ENCODE measurements around the gene AOAH.

The AOAH gene

GRCh38 chr7:36723951-36724664 lies at the start of gene AOAH:
Gene AOAH (minus strand): TSS chr7:36724494. CDS start chr7:36724148, 346 bp downstream.
- DNase-seq, result no peak

DNA sequence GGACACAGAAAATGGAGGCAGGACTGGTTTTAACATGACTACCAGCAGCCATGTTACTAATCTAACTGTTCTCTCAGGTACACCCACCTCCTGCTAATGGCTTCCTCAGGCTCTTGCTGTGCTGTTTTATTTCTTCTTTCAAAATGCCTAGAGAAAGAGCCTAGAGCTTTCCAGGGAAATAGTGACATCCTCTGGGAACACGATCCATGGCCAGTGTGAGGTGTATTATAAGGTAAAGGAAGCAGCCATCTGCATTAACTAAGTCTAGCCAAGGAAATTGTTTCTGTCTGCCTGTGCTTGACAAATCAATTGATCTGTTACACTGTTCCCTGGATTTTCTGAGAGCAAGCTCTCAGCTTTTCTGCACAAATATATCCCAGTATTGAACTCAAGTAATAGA lies 42.2 kb upstream of the AOAH start:
- DNase-seq, result no peak

DNA sequence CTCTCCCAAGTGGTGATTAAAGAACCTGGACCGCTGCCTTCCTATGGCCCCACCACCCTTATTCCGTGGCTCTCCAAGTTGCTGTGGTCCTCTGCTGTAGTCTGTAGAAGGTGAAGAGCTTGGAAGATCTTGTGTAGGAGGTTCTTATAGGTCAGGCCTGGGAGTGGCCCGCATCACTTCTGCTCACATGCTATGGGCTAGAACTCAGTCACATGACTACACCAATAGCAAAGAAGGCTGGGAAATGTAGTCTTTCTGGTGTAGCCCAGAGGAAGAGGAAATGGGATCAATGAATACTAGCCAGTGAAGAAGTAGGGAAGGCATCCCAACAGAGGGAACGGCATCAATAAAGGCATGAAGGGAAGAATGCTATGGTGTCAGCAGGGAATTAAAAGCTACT lies 41.3 kb upstream of the AOAH start:
- DNase-seq, result no peak

- no peak for DNase-seq
Measured at GRCh38 chr7:36764929-36765328, 40.6 kb upstream of the AOAH start.

DNA sequence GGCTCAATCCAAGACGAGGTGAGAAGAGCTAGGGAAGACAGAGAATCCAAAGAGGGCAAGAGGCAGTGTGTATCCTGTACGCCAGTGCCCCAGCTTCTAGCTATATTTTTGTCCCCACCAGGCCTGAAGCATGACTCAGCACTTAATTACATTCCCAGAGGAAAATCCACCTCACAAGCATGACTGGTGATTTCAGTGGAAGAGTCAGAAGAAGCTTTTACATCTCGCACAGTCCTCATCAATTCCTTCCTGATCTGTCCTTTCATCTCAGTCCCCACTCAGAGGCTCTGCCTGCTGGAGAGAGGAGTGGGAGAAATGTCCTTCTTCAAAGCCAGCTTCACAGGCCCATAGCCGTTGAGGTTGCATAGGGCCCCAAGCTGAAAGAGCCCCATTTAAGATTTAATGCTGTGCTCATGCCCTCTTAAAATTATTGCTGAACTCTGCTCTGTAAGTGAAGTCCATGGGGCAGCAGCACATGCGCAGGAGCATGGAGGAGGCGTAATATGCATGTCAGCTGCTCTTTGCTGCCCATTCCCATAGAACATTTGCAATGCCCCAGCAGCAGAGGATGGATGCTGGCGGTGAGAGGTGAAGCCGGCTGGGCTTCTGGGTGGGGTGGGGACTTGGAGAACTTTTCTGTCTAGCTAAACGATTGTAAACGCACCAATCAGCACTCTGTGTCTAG lies 39.0 kb upstream of the AOAH start:
- no peak for DNase-seq

GRCh38 chr7:36762394-36762793 lies 38.1 kb upstream of the AOAH start:
- no peak for DNase-seq

DNA sequence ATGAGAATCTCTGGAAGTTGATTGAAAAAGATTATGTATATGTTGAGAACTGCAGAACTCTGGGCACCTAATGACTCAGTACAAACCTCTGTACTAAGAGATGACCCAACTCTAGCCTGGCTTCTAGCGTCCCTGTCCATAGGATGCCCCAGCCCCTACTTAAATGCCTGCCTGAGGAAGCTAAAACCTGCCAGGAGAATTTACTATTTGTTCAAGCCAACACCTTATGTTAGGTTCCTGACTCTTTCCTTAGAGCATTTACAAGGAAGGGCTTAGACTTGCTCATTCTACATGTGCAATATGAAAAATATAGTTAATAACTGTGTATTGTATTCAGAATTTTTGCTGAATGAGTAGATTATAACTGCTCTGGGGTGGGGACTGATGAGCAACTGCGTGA lies 37.5 kb upstream of the AOAH start:
- no peak for DNase-seq

- DNase-seq, result no peak
Measured at GRCh38 chr7:36760856-36761762, 36.8 kb upstream of the AOAH start.

DNA sequence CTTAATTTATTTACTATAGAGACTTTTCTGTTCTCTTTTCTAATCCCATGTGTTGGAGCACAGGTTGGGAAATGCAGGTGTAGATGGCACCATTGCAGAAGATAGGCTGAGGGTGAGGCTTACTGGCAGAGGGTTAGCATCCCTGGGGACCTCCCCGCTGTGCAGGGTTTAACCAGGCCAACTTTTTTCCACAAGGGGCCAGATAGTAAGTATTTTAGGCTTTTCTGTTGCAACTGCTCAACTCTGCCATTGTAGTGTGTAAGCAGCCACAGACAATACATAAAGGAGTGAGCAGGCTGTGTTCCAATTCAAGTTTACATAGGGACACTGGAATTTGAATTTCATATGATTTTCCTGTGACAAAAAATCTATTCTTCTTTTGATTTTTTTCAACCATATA lies 34.6 kb upstream of the AOAH start:
- no peak for DNase-seq

DNA sequence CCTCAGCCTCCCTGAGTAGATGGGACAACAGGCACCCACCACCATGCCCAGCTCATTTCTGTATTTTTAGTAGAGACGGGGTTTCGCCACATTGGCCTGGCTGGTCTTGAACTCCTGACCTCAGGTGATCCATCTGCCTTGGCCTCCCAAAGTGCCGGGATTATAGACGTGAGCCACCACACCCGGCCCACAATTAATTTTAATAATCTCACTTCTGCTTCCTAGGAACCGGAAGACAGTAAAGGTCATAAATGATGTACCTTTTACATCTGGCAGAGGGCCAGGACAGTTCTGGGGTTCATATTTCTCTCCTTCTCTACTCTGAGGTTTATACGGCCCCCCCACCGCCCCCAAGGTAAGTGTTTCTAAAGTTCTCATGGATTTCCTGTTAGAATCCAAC lies 31.2 kb upstream of the AOAH start:
- no peak for DNase-seq

GRCh38 chr7:36752026-36752711 lies 27.9 kb upstream of the AOAH start:
- DNase-seq, result no peak

- DNase-seq, result no peak
Measured at GRCh38 chr7:36750451-36750850, 26.2 kb upstream of the AOAH start.

- no peak for DNase-seq
Measured at GRCh38 chr7:36749282-36749960, 25.1 kb upstream of the AOAH start.

GRCh38 chr7:36748017-36748487 lies 23.8 kb upstream of the AOAH start:
- no peak for DNase-seq

GRCh38 chr7:36747280-36748016 lies 23.2 kb upstream of the AOAH start:
- no peak for DNase-seq

- DNase-seq, result no peak
Measured at GRCh38 chr7:36746347-36746746, 22.1 kb upstream of the AOAH start.

DNA sequence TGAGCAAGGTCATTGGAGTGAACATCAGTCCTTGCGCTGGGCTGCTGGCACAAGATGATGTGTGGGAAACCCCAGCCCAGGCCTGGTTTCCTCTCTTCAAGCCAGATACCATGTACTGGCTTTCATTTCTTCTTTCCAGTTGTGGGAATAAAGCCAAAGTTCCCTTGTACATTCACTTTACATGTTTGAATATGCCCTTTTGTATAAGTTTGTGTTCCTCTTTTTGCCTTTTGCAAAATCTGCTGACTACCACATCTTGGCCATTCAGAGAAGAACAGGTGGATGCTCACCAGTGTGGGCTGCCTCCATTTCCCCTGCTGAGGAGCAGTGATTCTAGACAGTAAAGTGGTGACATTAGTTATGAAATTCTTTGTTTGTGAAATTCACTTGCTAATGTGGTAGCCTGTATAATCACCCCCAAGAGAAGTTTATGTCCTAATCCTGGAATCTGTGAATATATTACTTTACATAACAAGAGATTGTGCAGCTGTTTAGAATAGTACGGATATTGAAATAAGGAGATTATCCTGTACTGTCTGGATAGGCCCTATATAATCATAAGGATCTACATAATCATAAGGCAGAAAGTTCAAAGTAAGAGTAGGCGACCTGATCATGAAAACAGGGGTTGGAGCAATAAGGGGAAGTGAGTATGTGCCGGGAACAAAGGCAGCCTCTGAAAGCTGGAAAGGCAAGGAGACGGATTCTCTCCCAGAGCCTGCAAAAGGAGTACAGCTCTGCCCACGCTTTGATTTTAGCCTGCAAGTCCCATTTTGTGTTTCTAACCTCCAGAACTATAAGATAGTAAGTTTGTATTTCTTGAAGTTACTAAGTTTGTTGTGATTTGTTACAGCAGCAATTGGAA lies 18.8 kb upstream of the AOAH start:
- DNase-seq, result no peak

DNA sequence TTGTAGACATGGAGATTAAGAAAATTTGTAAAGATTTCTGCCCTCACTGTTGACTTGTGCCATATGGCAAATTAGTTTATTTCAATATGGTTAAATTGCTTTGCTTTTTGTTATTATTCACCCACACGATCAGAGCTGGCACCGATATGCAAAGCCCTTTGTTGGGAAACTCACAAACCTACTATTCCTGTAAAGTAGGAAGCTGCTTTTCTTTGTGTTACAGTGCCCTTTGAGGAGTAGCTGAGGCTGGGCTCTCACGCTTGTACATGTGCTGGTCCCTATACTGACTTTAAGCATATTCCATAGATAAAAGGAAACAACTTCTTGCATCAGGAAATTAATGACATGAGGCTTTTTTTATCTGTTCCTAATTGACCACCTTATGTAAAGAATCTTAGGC lies 17.6 kb upstream of the AOAH start:
- no peak for DNase-seq

DNA sequence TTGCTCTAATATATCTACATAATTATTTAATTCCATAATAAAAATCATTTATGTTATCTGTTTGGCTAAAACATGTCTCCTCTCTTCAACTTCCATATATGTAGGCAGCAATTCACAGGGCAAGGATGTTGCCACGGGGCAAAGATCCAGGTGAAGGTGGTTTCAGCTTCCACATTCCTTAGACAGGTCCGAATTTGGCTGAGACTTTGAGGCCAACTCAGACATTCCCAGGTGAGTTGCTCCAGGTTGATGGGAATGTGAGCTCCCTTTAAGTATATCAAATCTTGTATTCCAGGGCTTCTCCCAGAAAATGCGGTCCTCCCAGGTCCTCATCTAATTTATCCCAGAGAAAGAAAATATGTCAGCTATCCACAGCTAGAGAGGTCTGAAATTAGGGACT lies 15.1 kb upstream of the AOAH start:
- no peak for DNase-seq

DNA sequence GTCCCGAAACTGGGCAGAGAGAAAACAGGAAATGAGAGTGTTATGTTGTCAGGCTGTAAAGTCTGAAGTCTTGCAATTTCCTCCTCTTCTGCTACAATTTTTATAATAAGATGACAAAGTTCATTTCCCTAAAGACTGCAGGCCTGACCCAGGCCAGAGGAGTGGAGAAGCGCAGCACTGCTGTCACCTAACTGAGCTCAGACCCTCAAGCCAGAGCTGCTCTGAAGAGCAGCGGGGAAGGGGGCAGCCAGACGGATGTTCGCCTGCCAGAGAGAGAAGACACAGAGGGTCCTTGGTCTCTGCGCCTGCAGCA lies 12.6 kb upstream of the AOAH start:
- DNase-seq, result no peak

All from NCI-H2107 (cell line).